K562 (cell line): ENCODE data around the gene HSF2BP. TPM values are rescaled to one million over a fixed set of nuclear protein-coding genes. Genes with fewer than 3 reads are reported as not detected.
"Not testable (repeated sequence)": the region's sequence is repeated elsewhere in the genome, so short reads cannot be mapped to it uniquely, and the experiment has no call there.

Experiments used
- ATAC-seq: fragments of 200-7000 bp; cut with Tn5 transposase; 3 replicates; pipeline ENCODE4 v1.9.1; 2020; ENCODE audit warnings: moderate library complexity
- BruUV-seq: library from RNA; stranded (reverse); fragments of 400-500 nt; replicated peaks from 2 replicates; lab custom pipeline; 2021; lab: Mats Ljungman, UMichigan
- CTCF ChIA-PET: fragments of 300-600 bp; formaldehyde crosslinking; extraction: SDS; loops from one replicate; lab custom pipeline; 2021; ENCODE audit warnings: low intra/inter-chr PET ratio; lab: Yijun Ruan, JAX
- POLR2A ChIA-PET: fragments of 300-600, 350-650 bp; sonication (Branson Sonifier 250); formaldehyde crosslinking; extraction: SDS; loops from one replicate; lab custom pipeline; 2021; ENCODE audit warnings: antibody characterized with exemption, inconsistent platforms; lab: Yijun Ruan, JAX
- DNase-seq, 4 experiments: peaks; one replicate each; pipeline versions ENCODE4 v3.0.0 to v3.0.0-alpha.2; 2011 to 2018; ENCODE audit warnings: low spot score in 3 of 4, mixed read lengths in 3 of 4; ENCODE audit errors: extremely low read depth in 1 of 4
- FAIRE-seq: peaks from 2 replicates; lab custom pipeline; 2011; peaks lifted over from hg19 to GRCh38; lab: Jason Lieb, UNC
- H2AFZ ChIP-seq: 2 replicates; pipeline ENCODE4 v1.6.0; 2011; ENCODE audit warnings: low read depth, low read length, control low read depth, inconsistent platforms
- H3K27ac ChIP-seq: fragments of 200-600 bp; 3 replicates; pipeline ENCODE4 v1.8.0; 2011; ENCODE audit warnings: low read depth, mild to moderate bottlenecking, control low read depth, inconsistent platforms, low read length, moderate library complexity, mixed read lengths; ENCODE audit errors: extremely low read depth
- H3K27me3 ChIP-seq, 2 experiments: fragments of 300-600 bp in 1 of 2; 2 replicates in 1 of 2; 3 replicates in 1 of 2; pipeline versions ENCODE4 v1.6.0 to v1.8.0; 2011; ENCODE audit warnings: inconsistent platforms in 2 of 2, low read length in 2 of 2, mild to moderate bottlenecking in 1 of 2, mixed read lengths in 1 of 2, moderate library complexity in 1 of 2; ENCODE audit not compliant: control insufficient read depth in 2 of 2, insufficient read depth in 2 of 2
- H3K36me3 ChIP-seq: fragments of 300-600 bp; 3 replicates; pipeline ENCODE4 v1.8.0; 2011; ENCODE audit warnings: mild to moderate bottlenecking, low read length, inconsistent platforms; ENCODE audit not compliant: control insufficient read depth, insufficient read depth
- H3K4me1 ChIP-seq, 2 experiments: fragments of 200-600 bp in 1 of 2; replicated peaks in 1 of 2; 2 replicates in 1 of 2; 3 replicates in 1 of 2; pipeline versions ENCODE4 v1.5.1 to v1.8.0; 2011; ENCODE audit warnings: inconsistent platforms in 2 of 2, low read length in 2 of 2, mild to moderate bottlenecking in 1 of 2, mixed read lengths in 1 of 2, moderate library complexity in 1 of 2; ENCODE audit not compliant: control insufficient read depth in 2 of 2, insufficient read depth in 2 of 2
- H3K4me2 ChIP-seq: 2 replicates; pipeline ENCODE4 v1.6.1; 2011; ENCODE audit warnings: low read length, control low read depth, inconsistent platforms, mixed read lengths; ENCODE audit not compliant: insufficient read depth
- H3K4me3 ChIP-seq: fragments of 200-600 bp; sonication (generic), shearing (Covaris generic); 2 replicates; pipeline ENCODE4 v1.5.1; 2016; ENCODE audit warnings: control low read depth, inconsistent platforms
- H3K79me2 ChIP-seq: fragments of 200-600 bp; 3 replicates; pipeline ENCODE4 v1.8.0; 2011; ENCODE audit warnings: low read length, inconsistent platforms; ENCODE audit not compliant: control insufficient read depth, insufficient read depth
- H3K9ac ChIP-seq, 2 experiments: 2 replicates each; pipeline versions ENCODE4 v1.6.0 to v1.6.1; 2011; ENCODE audit warnings: low read depth in 2 of 2, low read length in 2 of 2, control low read depth in 1 of 2, inconsistent platforms in 1 of 2, mild to moderate bottlenecking in 1 of 2, mixed read lengths in 1 of 2; ENCODE audit not compliant: insufficient read depth in 1 of 2
- H3K9me1 ChIP-seq: one replicate; pipeline ENCODE4 v1.6.0; 2011; ENCODE audit warnings: inconsistent platforms, mild to moderate bottlenecking, low read length, moderate library complexity; ENCODE audit not compliant: control insufficient read depth, insufficient read depth
- H3K9me3 ChIP-seq: replicated peaks from 2 replicates; pipeline ENCODE4 v1.5.1; 2011; ENCODE audit warnings: low read depth, low read length, inconsistent platforms; ENCODE audit not compliant: control insufficient read depth, insufficient read depth
- H4K20me1 ChIP-seq: replicated peaks from 2 replicates; pipeline ENCODE4 v1.6.1; 2011; ENCODE audit warnings: low read length, inconsistent platforms, mixed read lengths; ENCODE audit not compliant: control insufficient read depth, insufficient read depth
- ATF7 ChIP-seq: fragments of 450-650 bp; IDR thresholded peaks from 2 replicates; pipeline ENCODE4 v1.7.1; 2014; ENCODE audit warnings: mild to moderate bottlenecking, moderate library complexity
- KLF13 ChIP-seq: fragments of 450-650 bp; IDR thresholded peaks from 2 replicates; pipeline ENCODE4 v1.6.1; 2016; ENCODE audit warnings: missing genetic modification characterization, low read depth, mild to moderate bottlenecking, missing compliant biosample characterization, moderate library complexity, borderline replicate concordance
- RFX7 ChIP-seq: fragments of 250-450 bp; sonication (Bioruptor Pico); IDR thresholded peaks from 2 replicates; pipeline ENCODE4 v1.5.1; 2021; ENCODE audit warnings: mild to moderate bottlenecking
- SMARCE1 ChIP-seq: fragments of 450-650 bp; IDR thresholded peaks from 2 replicates; pipeline ENCODE4 v1.7.1; 2016; ENCODE audit warnings: mild to moderate bottlenecking
- TCF3 ChIP-seq: sonication (generic); formaldehyde crosslinking; IDR thresholded peaks from 2 replicates; pipeline ENCODE4 v1.4.0; 2020; ENCODE audit warnings: mild to moderate bottlenecking, missing genetic modification reagents
- TEAD4 ChIP-seq, 2 experiments: sonication (generic) in 1 of 2; formaldehyde crosslinking in 1 of 2; IDR thresholded peaks; 2 replicates each; pipeline versions ENCODE4 v1.6.1 to v1.8.0; 2012 to 2022; ENCODE audit warnings: borderline replicate concordance in 1 of 2, inconsistent platforms in 1 of 2, low read length in 1 of 2, mild to moderate bottlenecking in 1 of 2, missing genetic modification reagents in 1 of 2
- TFAM ChIP-seq: fragments of 250-450 bp; sonication (Bioruptor Pico); conservative IDR thresholded peaks from 2 replicates; pipeline ENCODE4 v1.5.0; 2021; ENCODE audit warnings: mild to moderate bottlenecking, moderate library complexity
- TSC22D4 ChIP-seq: fragments of 450-650 bp; IDR thresholded peaks from 2 replicates; pipeline ENCODE4 v1.6.1; 2016; ENCODE audit warnings: missing genetic modification characterization, missing biosample characterization, control low read depth
- ZNF445 ChIP-seq: fragments of 250-450 bp; sonication (Bioruptor Pico); IDR thresholded peaks from 2 replicates; pipeline ENCODE4 v1.4.0; 2020; ENCODE audit warnings: low read depth, mild to moderate bottlenecking, moderate library complexity
- WGBS: fragments of 100-300 bp; shearing (Covaris generic); methylation state at CpG from one replicate; pipeline ENCODE4 v1.1.6; 2016; ENCODE audit warnings: low coverage, mixed read lengths; ENCODE audit not compliant: insufficient coverage; ENCODE audit errors: missing lambda C conversion rate; 5-methylcytosine and 5-hydroxymethylcytosine counted together
- in situ Hi-C: fragments of 300-500 bp; cut with MboI; formaldehyde crosslinking; loops from 4 replicates; pipeline ENCODE4 v1.15.0; 2018; ENCODE audit warnings: inconsistent platforms, mixed read lengths
- intact Hi-C: fragments of 100-400 bp; cut with micrococcal nuclease; formaldehyde crosslinking; loops from 2 replicates; pipeline ENCODE4 v1.14.2; 2022
- polyA plus RNA-seq, 8 experiments: library from polyadenylated mRNA; depleted of rRNA in 4 of 8; stranded (reverse) in 5 of 8; unstranded in 3 of 8; fragments of >200 nt; fragmentation: Nextera tagmentation in 2 of 8; fragmentation: Illumina TruSeq in 1 of 8; extraction: Ambion mirVana in 2 of 8; extraction: Trizol in 1 of 8; gene quantifications; 2 replicates each; pipeline versions ENCODE4 v1.2.1 to v1.2.3, GENCODE V29; 2011 to 2014; ENCODE audit warnings: inconsistent platforms in 1 of 8, missing spikeins in 1 of 8
- total RNA-seq, 7 experiments: library from RNA; depleted of rRNA in 6 of 7; stranded (reverse); fragments of >200 nt in 6 of 7; fragmentation: Illumina TruSeq in 2 of 7; extraction: Trizol in 2 of 7; gene quantifications; 2 replicates each; pipeline versions ENCODE4 v1.2.1 to v1.2.3, GENCODE V29; 2011 to 2021; ENCODE audit warnings: low replicate concordance in 1 of 7
- TF ChIP-seq, protein P1 (sequence below): fragments of 250-450 bp; sonication (Bioruptor Pico); IDR thresholded peaks from 2 replicates; pipeline ENCODE4 v1.8.0; 2022; ENCODE audit warnings: moderate library complexity, mild to moderate bottlenecking, inconsistent platforms
- TF ChIP-seq, protein P2 (sequence below): fragments of 450-650 bp; formaldehyde crosslinking; IDR thresholded peaks from 2 replicates; pipeline ENCODE4 v1.4.0; 2020; ENCODE audit warnings: mild to moderate bottlenecking, moderate library complexity
- TF ChIP-seq, protein P3 (sequence below): sonication (generic); formaldehyde crosslinking; IDR thresholded peaks from 2 replicates; pipeline ENCODE4 v1.8.1; 2023; ENCODE audit warnings: mild to moderate bottlenecking, missing genetic modification reagents, moderate library complexity

The HSF2BP gene
- total and polyA plus RNA-seq, 9 of the 15 experiments (the other 6 are each of a cell fraction or from before 2014, with no cell fraction given): 0.04 to 0.57 (median 0.20) TPM; not detected in 2

DNA sequence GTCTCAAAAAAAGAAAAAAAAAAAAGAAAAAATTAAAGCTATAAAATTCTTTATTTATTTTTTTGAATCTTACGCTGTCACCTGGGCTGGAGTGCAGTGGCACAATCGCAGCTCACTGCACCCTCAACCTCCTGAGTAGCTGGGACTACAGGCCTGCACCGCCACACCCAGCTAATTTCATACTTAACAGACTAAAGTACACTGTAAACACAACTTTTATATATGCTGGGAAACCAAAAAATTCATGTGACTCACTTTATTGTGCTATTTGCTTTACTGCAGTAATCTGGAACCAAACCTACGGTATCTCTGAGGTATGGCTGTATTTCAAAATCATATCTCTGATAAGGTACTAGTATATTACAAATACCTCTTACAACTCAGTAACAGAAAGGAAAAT lies 40.3 kb downstream of the HSF2BP start:
- in situ Hi-C loops (loop anchor here (25.0 kb wide), 1 partner anchor 107 kb away; no protein-coding TSS in a partner anchor), intact Hi-C loops (no loop called here)
- ChIA-PET POLR2A (interaction anchor here (0.6 kb wide), 1 partner anchor 66 kb away, joined by 5 read pairs; no protein-coding TSS in a partner anchor), CTCF (no interaction called here)
- Histone ChIP-seq H3K9me3 (no peaks in the 10 kb centered on the region), H2AFZ (no peak overlapping the region), H3K9me1 (no peaks in the 10 kb centered on the region), H3K4me1 (no peaks in the 10 kb centered on the region; a peak in 1 of 5 replicates), H3K4me2 (no peak overlapping the region), H3K4me3 (no peak overlapping the region), H3K36me3 (no peaks in the 10 kb centered on the region), H3K27ac (no peak overlapping the region), H3K27me3 (peaks cover 11 to 12% of the 10 kb centered on the region in 2 experiments; a peak in 3 of 5 replicates), H4K20me1 (no peaks in the 10 kb centered on the region), H3K79me2 (no peaks in the 10 kb centered on the region), H3K9ac (no peak overlapping the region)
- FAIRE-seq (no peak), DNase-seq (no peak), ATAC-seq (no peak)
- 3% methylated on average over 4 of the region's 4 CpGs for WGBS
- no TSS peak for BruUV-seq
- TF ChIP-seq RFX7 (CRISPR knock-in tag): no peak
- TF ChIP-seq, protein P1, sequence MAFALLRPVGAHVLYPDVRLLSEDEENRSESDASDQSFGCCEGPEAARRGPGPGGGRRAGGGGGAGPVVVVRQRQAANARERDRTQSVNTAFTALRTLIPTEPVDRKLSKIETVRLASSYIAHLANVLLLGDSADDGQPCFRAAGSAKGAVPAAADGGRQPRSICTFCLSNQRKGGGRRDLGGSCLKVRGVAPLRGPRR (CRISPR knock-in tag): no peak
- no peak for TF ChIP-seq ZNF445 (CRISPR knock-in tag)
- no peak for TF ChIP-seq SMARCE1
- no peak for TF ChIP-seq TCF3 (CRISPR knock-in tag)
- TF ChIP-seq TSC22D4 (tag): no peak
- no peak for TF ChIP-seq KLF13 (tag)
- no peak for TF ChIP-seq ATF7
- TF ChIP-seq TEAD4 (IDR thresholded peaks at IDR 0.05; ENCODE audit: low read length): no peak
- TF ChIP-seq TEAD4 (CRISPR knock-in tag; IDR thresholded peaks at IDR 0.05; ENCODE audit: borderline replicate concordance): no peak
- TF ChIP-seq, protein P2, sequence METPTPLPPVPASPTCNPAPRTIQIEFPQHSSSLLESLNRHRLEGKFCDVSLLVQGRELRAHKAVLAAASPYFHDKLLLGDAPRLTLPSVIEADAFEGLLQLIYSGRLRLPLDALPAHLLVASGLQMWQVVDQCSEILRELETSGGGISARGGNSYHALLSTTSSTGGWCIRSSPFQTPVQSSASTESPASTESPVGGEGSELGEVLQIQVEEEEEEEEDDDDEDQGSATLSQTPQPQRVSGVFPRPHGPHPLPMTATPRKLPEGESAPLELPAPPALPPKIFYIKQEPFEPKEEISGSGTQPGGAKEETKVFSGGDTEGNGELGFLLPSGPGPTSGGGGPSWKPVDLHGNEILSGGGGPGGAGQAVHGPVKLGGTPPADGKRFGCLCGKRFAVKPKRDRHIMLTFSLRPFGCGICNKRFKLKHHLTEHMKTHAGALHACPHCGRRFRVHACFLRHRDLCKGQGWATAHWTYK: no peak
- TF ChIP-seq TFAM (CRISPR knock-in tag): no peak
- TF ChIP-seq, protein P3, sequence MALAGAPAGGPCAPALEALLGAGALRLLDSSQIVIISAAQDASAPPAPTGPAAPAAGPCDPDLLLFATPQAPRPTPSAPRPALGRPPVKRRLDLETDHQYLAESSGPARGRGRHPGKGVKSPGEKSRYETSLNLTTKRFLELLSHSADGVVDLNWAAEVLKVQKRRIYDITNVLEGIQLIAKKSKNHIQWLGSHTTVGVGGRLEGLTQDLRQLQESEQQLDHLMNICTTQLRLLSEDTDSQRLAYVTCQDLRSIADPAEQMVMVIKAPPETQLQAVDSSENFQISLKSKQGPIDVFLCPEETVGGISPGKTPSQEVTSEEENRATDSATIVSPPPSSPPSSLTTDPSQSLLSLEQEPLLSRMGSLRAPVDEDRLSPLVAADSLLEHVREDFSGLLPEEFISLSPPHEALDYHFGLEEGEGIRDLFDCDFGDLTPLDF: no peak

DNA sequence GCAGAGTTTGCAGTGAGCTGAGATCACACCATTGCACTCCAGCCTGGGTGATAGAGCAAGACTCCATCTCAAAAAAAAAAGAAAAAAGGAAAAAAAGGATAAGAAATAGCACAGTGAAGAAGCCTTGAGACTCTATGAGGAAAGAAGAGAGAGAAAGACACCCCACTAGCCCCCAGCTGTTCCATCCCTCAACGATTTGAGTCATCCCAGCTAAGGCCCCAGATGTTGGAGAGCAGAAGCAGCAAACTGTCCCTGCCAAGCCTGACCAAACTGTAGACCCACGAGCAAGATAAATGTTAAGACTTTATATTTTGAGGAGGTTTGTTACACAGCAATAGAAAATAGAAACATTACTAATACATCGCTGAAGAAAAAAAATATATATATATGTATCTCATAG lies 42.4 kb downstream of the HSF2BP start:
- H4K20me1 ChIP-seq, ATAC-seq, H3K36me3 ChIP-seq, H3K4me1 ChIP-seq, H3K9me3 ChIP-seq, H3K9me1 ChIP-seq, H3K9ac ChIP-seq, FAIRE-seq, BruUV-seq, H3K4me2 ChIP-seq, H2AFZ ChIP-seq, H3K79me2 ChIP-seq, DNase-seq, H3K27ac ChIP-seq, POLR2A ChIA-PET, H3K4me3 ChIP-seq, intact Hi-C loops, CTCF ChIA-PET: not testable (repeated sequence)
- peaks cover 9 to 11% of the 10 kb centered on the region in 2 experiments; a peak in 3 of 5 replicates for H3K27me3 ChIP-seq
- in situ Hi-C loops: loop anchor here (25.0 kb wide), 1 partner anchor 105 kb away; no protein-coding TSS in a partner anchor
- WGBS: 2% methylated on average over 3 of the region's 3 CpGs
